Right lobe of liver (tissue), 6 donors: ENCODE data around the gene PRRX2. TPM values are rescaled to one million over a fixed set of nuclear protein-coding genes. Genes with fewer than 3 reads are reported as not detected.

ENCODE experiments used
- ATAC-seq, 4 donors: fragments of 200-7000 bp; cut with Tn5 transposase; one replicate each; pipeline ENCODE4 v1.9.1; 2020; ENCODE audit warnings: mild to moderate bottlenecking in 4 of 4, moderate library complexity in 4 of 4
- DNase-seq, 3 donors: peaks; one replicate each; pipeline ENCODE4 v3.0.0-alpha.2; 2020
- H3K27ac ChIP-seq, 3 donors: fragments of 200-600 bp; one replicate each; pipeline ENCODE4 v1.8.0; 2022
- H3K27me3 ChIP-seq, 2 donors: fragments of 200-600 bp; one replicate each; pipeline ENCODE4 v1.8.0; 2022
- H3K36me3 ChIP-seq, 4 donors: fragments of 200-600 bp; sonication (generic) in 1 of 4; one replicate each; pipeline versions ENCODE4 v1.5.1 to v1.8.0; 2017 to 2022; ENCODE audit warnings: control low read depth in 1 of 4
- H3K4me1 ChIP-seq, 4 donors: fragments of 200-600 bp; sonication (generic) in 1 of 4; one replicate each; pipeline versions ENCODE4 v1.5.1 to v1.8.0; 2017 to 2022; ENCODE audit warnings: control low read depth in 1 of 4
- H3K4me3 ChIP-seq, 3 donors: fragments of 200-600 bp; one replicate each; pipeline ENCODE4 v1.8.0; 2022
- H3K9me3 ChIP-seq, 4 donors: fragments of 200-600 bp; sonication (generic) in 1 of 4; one replicate each; pipeline versions ENCODE4 v1.5.1 to v1.8.0; 2017 to 2022; ENCODE audit warnings: control low read depth in 1 of 4
- CTCF ChIP-seq, 4 donors: fragments of 200-600 bp in 3 of 4; fragments of 450-650 bp in 1 of 4; IDR thresholded peaks; one replicate each; pipeline versions ENCODE4 v1.5.1 to v1.8.0; 2016 to 2022; ENCODE audit warnings: antibody characterized with exemption in 4 of 4, mild to moderate bottlenecking in 2 of 4
- POLR2A ChIP-seq: fragments of 450-650 bp; IDR thresholded peaks from one replicate; pipeline ENCODE4 v1.6.1; 2017; ENCODE audit warnings: antibody characterized with exemption, mild to moderate bottlenecking
- WGBS: methylation state at CpG from one replicate; pipeline ENCODE4 v1.1.6; 2018; ENCODE audit warnings: low coverage, low lambda C conversion rate; ENCODE audit not compliant: insufficient coverage; ENCODE audit errors: missing lambda C conversion rate; 5-methylcytosine and 5-hydroxymethylcytosine counted together
- intact Hi-C, 2 donors: fragments of 100-400 bp; cut with DNase I; formaldehyde crosslinking; loops; one replicate each; pipeline versions ENCODE4 v1.11.2 to v1.14.1; 2022
- total RNA-seq, 6 experiments: library from RNA; depleted of rRNA in 2 of 6; stranded (reverse); fragments of >200 nt in 2 of 6; fragmentation: NEBNext Ultra II Directional in 3 of 6; extraction: Animal tissue kit (Norgen Biotek cat#: 25700) in 3 of 6; gene quantifications; one replicate each; pipeline versions ENCODE4 v1.1.0 to v1.2.4, GENCODE V29; 2016 to 2023
- donor health status: DM: no; HTN: yes; CAD: no.
- donor health status: DM: no; HTN: no; CAD: no.
- donor health status: DM: no; HTN: no; CAD: no.
- donor health status: DM: no; HTN: yes; CAD: no.
- donor health status: DM: no; HTN: yes; CAD: no.

Gene PRRX2
- total RNA-seq, 6 experiments from 2014 or later = not detected

- H3K27ac ChIP-seq = no peak overlapping the region
- no peaks in the 10 kb centered on the region for H3K27me3 ChIP-seq
- no peak for ATAC-seq
- no peak for DNase-seq
- no peaks in the 10 kb centered on the region for H3K36me3 ChIP-seq
- TF ChIP-seq CTCF (IDR thresholded peaks at IDR 0.05) = no peak
- TF ChIP-seq POLR2A = no peak
- H3K4me3 ChIP-seq = no peak overlapping the region
- H3K4me1 ChIP-seq = no peaks in the 10 kb centered on the region
- intact Hi-C loops = no loop called here
- no peaks in the 10 kb centered on the region for H3K9me3 ChIP-seq
- WGBS = 60% methylated on average over 3 of the region's 23 CpGs
These were observed 67.6 kb downstream of the PRRX2 start for GRCh38 chr9:129732946-129733631.

GRCh38 chr9:129733632-129733953 is 68.1 kb downstream of the PRRX2 start:
- DNase-seq = no peak
- Histone ChIP-seq H3K27me3 (no peaks in the 10 kb centered on the region), H3K27ac (no peak overlapping the region), H3K4me3 (no peak overlapping the region), H3K36me3 (no peaks in the 10 kb centered on the region), H3K4me1 (no peaks in the 10 kb centered on the region), H3K9me3 (no peaks in the 10 kb centered on the region)
- no CpG with 5 or more reads among the region's 2 CpGs for WGBS
- no peak for TF ChIP-seq CTCF (IDR thresholded peaks at IDR 0.05)
- no peak for TF ChIP-seq POLR2A
- intact Hi-C loops = no loop called here
- no peak for ATAC-seq

GRCh38 chr9:129735546-129735945 is 70.1 kb downstream of the PRRX2 start:
- Histone ChIP-seq H3K4me3 (no peak overlapping the region), H3K27ac (no peak overlapping the region), H3K36me3 (no peaks in the 10 kb centered on the region), H3K4me1 (no peaks in the 10 kb centered on the region), H3K27me3 (no peaks in the 10 kb centered on the region), H3K9me3 (no peaks in the 10 kb centered on the region)
- DNase-seq (no peak), ATAC-seq (no peak)
- TF ChIP-seq POLR2A = no peak
- no peak for TF ChIP-seq CTCF (IDR thresholded peaks at IDR 0.05)
- WGBS = 85% methylated on average over 2 of the region's 6 CpGs
- intact Hi-C loops = loop anchor here in 1 of 2 donors (5.0 kb wide), 1 partner anchor 52 kb away; no protein-coding TSS in a partner anchor

GRCh38 chr9:129736334-129736733 is 70.9 kb downstream of the PRRX2 start:
- H3K9me3 ChIP-seq = no peaks in the 10 kb centered on the region
- no peak overlapping the region for H3K27ac ChIP-seq
- whole genome bisulfite sequencing = 40% methylated on average over 9 of the region's 20 CpGs
- H3K27me3 ChIP-seq = no peaks in the 10 kb centered on the region
- no peak overlapping the region for H3K4me3 ChIP-seq
- no peak for DNase-seq
- TF ChIP-seq CTCF (IDR thresholded peaks at IDR 0.05) (no peak), POLR2A (no peak)
- H3K4me1 ChIP-seq = no peaks in the 10 kb centered on the region
- H3K36me3 ChIP-seq = no peaks in the 10 kb centered on the region
- intact Hi-C loops = loop anchor here in 1 of 2 donors (5.0 kb wide), 1 partner anchor 51 kb away; no protein-coding TSS in a partner anchor
- ATAC-seq = no peak
